Left lung (tissue), 14 donors: Measurements from ENCODE around the gene NUP155. TPM values are rescaled to one million over a fixed set of nuclear protein-coding genes. Genes with fewer than 3 reads are reported as not detected.
A peak's percentile ranks its signal among the peaks of the same experiment; 100 is the strongest.
"Not testable (repeated sequence)": the region's sequence is repeated elsewhere in the genome, so short reads cannot be mapped to it uniquely, and the experiment has no call there.

Source experiments
- ATAC-seq: fragments of 200-7000 bp; cut with Tn5 transposase; one replicate; pipeline ENCODE4 v1.9.1; 2020; ENCODE audit warnings: moderate library complexity
- DNase-seq, 4 donors: peaks; one replicate each; pipeline ENCODE4 v3.0.0-alpha.2; 2013 to 2020
- H3K27ac ChIP-seq, 2 donors: fragments of 200-600 bp; sonication (generic) in 1 of 2; one replicate each; pipeline versions ENCODE4 v1.5.0 to v1.8.0; 2020 to 2021
- H3K27me3 ChIP-seq, 2 donors: fragments of 200-600 bp; sonication (generic) in 1 of 2; one replicate each; pipeline versions ENCODE4 v1.5.0 to v1.8.0; 2020 to 2021
- H3K36me3 ChIP-seq, 2 donors: fragments of 200-600 bp; sonication (generic) in 1 of 2; one replicate each; pipeline versions ENCODE4 v1.5.0 to v1.8.0; 2020 to 2021
- H3K4me1 ChIP-seq, 2 donors: fragments of 200-600 bp; one replicate each; pipeline ENCODE4 v1.8.0; 2021
- H3K4me3 ChIP-seq, 2 donors: fragments of 200-600 bp; sonication (generic) in 1 of 2; one replicate each; pipeline versions ENCODE4 v1.5.0 to v1.8.0; 2020 to 2021; ENCODE audit warnings: mild to moderate bottlenecking in 1 of 2
- H3K9me3 ChIP-seq, 2 donors: fragments of 200-600 bp; sonication (generic) in 1 of 2; one replicate each; pipeline versions ENCODE4 v1.5.0 to v1.8.0; 2020 to 2021
- CTCF ChIP-seq, 2 donors: fragments of 200-600 bp; sonication (generic) in 1 of 2; IDR thresholded peaks; one replicate each; pipeline versions ENCODE4 v1.5.0 to v1.8.0; 2021; ENCODE audit warnings: antibody characterized with exemption in 2 of 2
- intact Hi-C, 2 donors: fragments of 100-400 bp; cut with DNase I; formaldehyde crosslinking; loops; one replicate each; pipeline versions ENCODE4 v1.11.2 to v1.14.2; 2022
- long read RNA-seq, 12 donors: library from polyadenylated mRNA in 2 of 12; unstranded in 2 of 12; transcript quantifications; one replicate each; pipeline ENCODE4 v2.0.0 and lab custom pipeline, GENCODE V29; 2019 to 2026
- polyA plus RNA-seq, 6 donors: library from polyadenylated mRNA; unstranded; fragments of 120-200 nt; gene quantifications; one replicate each; pipeline ENCODE4 v1.2.1, GENCODE V29; 2013; ENCODE audit not compliant: insufficient read length in 6 of 6
- total RNA-seq, 2 donors: library from RNA; stranded (reverse); fragmentation: NEBNext Ultra II Directional; extraction: Animal tissue kit (Norgen Biotek cat#: 25700); gene quantifications; one replicate each; pipeline ENCODE4 v1.2.1, GENCODE V29; 2021
- donor health status: DM: no; HTN: yes; CAD: no.
- donor health status: DM: no; HTN: no; CAD: no.

The NUP155 gene
- total RNA-seq (10 to 100 TPM; 21.7 to 25.9 TPM), polyA plus RNA-seq (10 to 100 TPM; 23.9 to 31.0 (median 29.3) TPM)
- long read RNA-seq, donor 1 = 0 reads
- long read RNA-seq, donor 2 = 0 reads
- long read RNA-seq, donor 3, full-length matches to known transcripts = 1 of 6 reads
- long read RNA-seq, donor 3, partial matches to known transcripts = 5 of 6 reads
- long read RNA-seq, donor 3, other reads (novel, unspliced or antisense) = 0 of 6 reads
- long read RNA-seq, donor 4 = 0 reads
- long read RNA-seq, donor 5, full-length matches to known transcripts = 2 of 2 reads
- long read RNA-seq, donor 5, partial matches to known transcripts = 0 of 2 reads
- long read RNA-seq, donor 5, other reads (novel, unspliced or antisense) = 0 of 2 reads
- long read RNA-seq, donor 6, full-length matches to known transcripts = 1 of 1 reads
- long read RNA-seq, donor 6, partial matches to known transcripts = 0 of 1 reads
- long read RNA-seq, donor 6, other reads (novel, unspliced or antisense) = 0 of 1 reads
- long read RNA-seq, donor 7, full-length matches to known transcripts = 1 of 1 reads
- long read RNA-seq, donor 7, partial matches to known transcripts = 0 of 1 reads
- long read RNA-seq, donor 7, other reads (novel, unspliced or antisense) = 0 of 1 reads
- long read RNA-seq, donor 8, partial matches to known transcripts = 21 of 21 reads
- long read RNA-seq, donor 8, other reads (novel, unspliced or antisense) = 0 of 21 reads
- long read RNA-seq, donor 9 = 0 reads
- long read RNA-seq, donor 10 = 0 reads
- long read RNA-seq, donor 11, full-length matches to known transcripts = 2 of 15 reads
- long read RNA-seq, donor 11, partial matches to known transcripts = 13 of 15 reads
- long read RNA-seq, donor 11, other reads (novel, unspliced or antisense) = 0 of 15 reads
- long read RNA-seq, donor 12, partial matches to known transcripts = 20 of 20 reads
- long read RNA-seq, donor 12, other reads (novel, unspliced or antisense) = 0 of 20 reads

- Histone ChIP-seq H3K36me3 (no peaks in the 10 kb centered on the region), H3K27ac (peak within 1 kb of the TSS; percentile 75 to 78), H3K9me3 (no peaks in the 10 kb centered on the region), H3K27me3 (no peaks in the 10 kb centered on the region), H3K4me1 (peaks cover 17 to 35% of the 10 kb centered on the region in 2 donors), H3K4me3 (peak within 1 kb of the TSS; percentile 89 to 95)
- ATAC-seq (peak; percentile 97), DNase-seq (peak; percentile 92 to 97 (median 96))
- intact Hi-C loops = no loop called here
- no peak for TF ChIP-seq CTCF (IDR thresholded peaks at IDR 0.05)
These were observed at the start of gene NUP155 for GRCh38 chr5:37370864-37371726. Gene NUP155, minus strand, starts transcription at chr5:37371106. Its CDS starts 129 bp downstream, at chr5:37370977.

GRCh38 chr5:37417347-37417746, 46.4 kb upstream of the NUP155 start:
- TF ChIP-seq CTCF (IDR thresholded peaks at IDR 0.05) = no peak
- H3K36me3 ChIP-seq = peaks cover 0 to 32% of the 10 kb centered on the region in 2 donors
- H3K27ac ChIP-seq = no peak overlapping the region
- no peak for ATAC-seq
- intact Hi-C loops = loop anchor here in 1 of 2 donors (10.0 kb wide), 1 partner anchor 777 kb away; no protein-coding TSS in a partner anchor
- H3K27me3 ChIP-seq = no peaks in the 10 kb centered on the region
- no peak overlapping the region for H3K4me3 ChIP-seq
- no peaks in the 10 kb centered on the region for H3K9me3 ChIP-seq
- no peak for DNase-seq
- no peaks in the 10 kb centered on the region for H3K4me1 ChIP-seq

- H3K4me3 ChIP-seq, H3K27ac ChIP-seq, H3K27me3 ChIP-seq, H3K9me3 ChIP-seq, DNase-seq, ATAC-seq, H3K4me1 ChIP-seq: not testable (repeated sequence)
- intact Hi-C loops = loop anchor here in 1 of 2 donors (10.0 kb wide), 1 partner anchor 779 kb away; no protein-coding TSS in a partner anchor
- H3K36me3 ChIP-seq = peaks cover 0 to 38% of the 10 kb centered on the region in 2 donors
These were observed 44.5 kb upstream of the NUP155 start for GRCh38 chr5:37415456-37415855.

GRCh38 chr5:37412515-37412914, 41.6 kb upstream of the NUP155 start:
- TF ChIP-seq CTCF (IDR thresholded peaks at IDR 0.05) = no peak
- intact Hi-C loops = loop anchor here in 1 of 2 donors (10.0 kb wide), 1 partner anchor 782 kb away; no protein-coding TSS in a partner anchor

GRCh38 chr5:37400501-37400900, 29.6 kb upstream of the NUP155 start:
- H3K4me1 ChIP-seq = peaks cover 0 to 8% of the 10 kb centered on the region in 2 donors
- intact Hi-C loops = no loop called here
- no peak for TF ChIP-seq CTCF (IDR thresholded peaks at IDR 0.05)
- peaks cover 0 to 68% of the 10 kb centered on the region in 2 donors for H3K36me3 ChIP-seq
- DNase-seq = no peak
- no peaks in the 10 kb centered on the region for H3K27me3 ChIP-seq
- no peak for ATAC-seq
- H3K27ac ChIP-seq = no peak overlapping the region
- no peak overlapping the region for H3K4me3 ChIP-seq
- H3K9me3 ChIP-seq = no peaks in the 10 kb centered on the region

More at GRCh38 chr5:37412515-37412914, 41.6 kb upstream of the NUP155 start:
- no peak for ATAC-seq
- Histone ChIP-seq H3K27me3 (no peaks in the 10 kb centered on the region), H3K27ac (no peak overlapping the region), H3K4me1 (no peaks in the 10 kb centered on the region), H3K4me3 (no peak overlapping the region), H3K9me3 (no peaks in the 10 kb centered on the region), H3K36me3 (peaks cover 0 to 44% of the 10 kb centered on the region in 2 donors)
- no peak for DNase-seq
